CD4-positive, alpha-beta T cell treated with Interferon gamma for 1 hour (primary cell): ENCODE data around the gene UBE2J1.

Experiments used
- DNase-seq: peaks from one replicate; pipeline ENCODE4 v3.0.0-alpha.2; 2020

Gene UBE2J1

DNA sequence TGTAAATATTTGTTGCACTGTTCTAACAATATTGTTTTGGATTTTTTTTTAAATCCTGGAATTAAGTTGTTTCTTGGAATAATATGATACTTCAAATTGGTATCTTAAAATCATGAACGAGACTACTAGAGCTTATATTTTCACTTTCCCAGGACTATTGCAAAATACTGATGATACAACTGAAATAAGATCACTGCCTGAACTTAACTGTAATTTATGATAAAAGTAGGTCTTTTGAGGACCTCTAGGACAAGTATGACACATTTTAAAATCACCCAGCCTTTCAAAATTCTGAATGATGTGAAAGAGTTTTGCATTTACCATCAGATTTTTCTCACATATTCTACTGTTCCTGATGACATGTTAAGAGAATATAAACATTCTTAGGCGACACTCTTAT is 8.6 kb upstream of the UBE2J1 start:
- DNase-seq, result no peak

DNA sequence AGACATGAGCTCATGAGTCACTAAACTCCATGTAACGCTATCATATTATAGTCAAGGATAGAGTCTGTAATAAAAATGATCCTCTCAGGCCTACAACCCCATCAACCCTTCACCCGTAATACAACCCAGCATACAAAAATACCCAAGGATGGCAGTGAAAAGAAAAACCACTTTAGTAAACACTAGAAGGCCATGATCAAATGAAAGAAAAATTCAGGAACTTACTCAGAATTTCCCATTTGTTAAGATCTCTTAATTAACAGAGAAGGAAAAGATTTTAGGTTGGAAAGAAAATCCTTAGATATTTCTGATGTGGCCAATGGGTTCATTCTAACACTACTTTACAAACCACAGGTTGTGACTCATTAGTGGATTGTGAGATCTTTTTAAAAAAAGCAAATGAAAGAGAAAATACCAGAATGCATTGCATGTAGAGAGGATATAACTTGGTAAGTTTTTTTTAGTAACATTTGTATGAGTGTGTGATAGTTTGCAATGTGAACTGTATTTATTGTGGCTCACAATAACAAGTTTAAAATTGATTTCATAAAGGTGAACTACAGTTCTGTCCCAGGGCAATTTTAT is 8.0 kb upstream of the UBE2J1 start:
- DNase-seq, result no peak

- no peak for DNase-seq
These were observed 7.0 kb upstream of the UBE2J1 start for GRCh38 chr6:89359561-89359960.

DNA sequence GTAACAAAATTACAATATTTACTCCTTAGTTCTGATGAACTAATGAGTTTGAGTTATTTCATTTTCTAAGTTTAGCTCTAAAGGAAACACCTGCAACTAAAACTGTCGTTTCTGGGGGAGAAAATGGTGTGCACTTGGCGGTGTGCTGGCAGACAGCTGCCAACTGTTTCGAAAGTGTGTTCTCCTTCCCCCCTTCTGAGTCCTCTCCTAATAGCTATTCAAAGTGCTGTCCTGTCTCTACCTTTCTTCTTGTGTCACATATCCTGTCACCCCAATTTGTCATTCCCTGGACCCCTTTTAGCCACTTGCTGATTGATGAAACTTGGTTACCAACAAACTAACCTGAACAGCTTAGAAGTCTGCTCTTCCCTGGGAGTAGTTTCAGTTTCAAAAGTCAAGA is 4.9 kb upstream of the UBE2J1 start:
- no peak for DNase-seq

DNA sequence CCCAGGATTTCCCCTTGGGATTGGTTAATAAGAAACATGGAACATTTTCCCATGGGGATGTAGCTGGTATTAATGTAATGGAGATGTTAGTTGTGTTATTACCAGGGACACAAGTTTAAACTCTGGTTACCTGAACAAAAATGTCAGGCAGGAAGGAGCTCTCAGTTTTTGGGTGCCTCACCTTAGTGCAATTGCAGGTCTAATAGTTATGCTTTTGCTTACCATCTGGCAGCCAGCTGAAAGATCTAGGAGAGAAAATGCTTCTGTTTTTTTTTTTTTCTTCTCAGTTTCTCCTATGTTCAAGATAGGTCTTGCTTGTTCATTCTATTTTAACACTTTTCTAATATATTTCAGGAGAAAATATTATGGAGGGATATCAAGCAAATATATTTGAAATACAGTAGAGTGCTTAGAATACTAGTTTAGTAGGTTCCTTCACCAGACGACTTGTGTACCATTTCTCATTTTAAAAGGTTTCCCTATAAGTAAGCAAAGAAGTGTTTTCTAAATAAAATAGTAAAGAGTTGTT is 4.2 kb upstream of the UBE2J1 start:
- DNase-seq, result no peak

DNA sequence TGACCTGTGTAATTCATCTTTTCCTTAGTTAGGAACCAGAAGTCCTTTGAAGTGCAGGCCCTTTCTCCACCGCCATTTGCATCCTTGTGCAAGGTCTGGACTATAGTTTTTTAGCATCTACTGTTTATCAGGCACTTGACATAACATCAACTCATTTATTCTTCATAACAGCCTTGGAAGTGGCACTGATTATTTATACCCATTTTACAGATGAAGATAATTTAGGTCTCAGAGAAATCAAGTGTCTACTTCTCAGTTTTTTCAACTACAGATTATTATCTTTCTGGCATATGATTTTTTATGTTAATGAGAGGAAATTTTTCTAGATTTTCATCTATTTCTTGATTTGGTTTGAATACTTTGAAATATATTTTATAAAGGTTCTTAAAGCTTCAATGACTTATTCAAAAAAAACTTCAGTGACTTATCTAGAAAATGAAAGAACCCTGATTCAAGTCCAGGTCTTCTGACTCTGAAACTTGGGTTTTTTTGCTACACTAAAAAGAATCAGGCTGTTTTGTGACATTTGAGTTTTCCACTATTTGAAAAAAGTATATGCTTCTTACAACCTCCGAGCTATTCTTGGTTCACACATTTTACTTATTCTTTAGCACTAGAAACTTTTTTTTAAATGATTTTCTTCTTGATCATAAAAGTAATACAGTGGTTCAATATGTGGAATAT is 3.1 kb upstream of the UBE2J1 start:
- DNase-seq, result no peak

- no peak for DNase-seq
These were observed 1.3 kb upstream of the UBE2J1 start for GRCh38 chr6:89353702-89354392.

DNA sequence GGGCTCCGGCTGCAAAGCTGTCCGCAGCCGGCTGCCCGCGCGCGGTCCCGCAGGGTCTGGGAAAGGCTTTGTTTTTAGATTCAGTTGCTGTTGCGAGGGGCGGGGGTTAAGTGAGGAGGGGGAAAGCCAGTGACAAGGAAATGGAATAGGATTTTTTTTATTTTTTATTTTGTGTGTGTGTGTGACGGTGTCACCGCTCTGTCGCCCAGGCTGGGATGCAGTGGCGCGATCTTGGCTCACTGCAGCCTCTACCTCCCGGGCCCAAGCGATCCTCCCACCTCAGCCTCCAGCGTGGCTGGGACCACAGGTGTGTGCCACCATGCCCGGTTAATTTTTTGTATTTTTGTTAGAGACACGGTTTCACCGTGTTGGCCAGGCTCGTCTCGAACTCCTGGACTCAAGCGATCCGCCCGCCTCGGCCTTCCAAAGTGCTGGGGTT is 615 bp upstream of the UBE2J1 start:
- no peak for DNase-seq

- DNase-seq, result no peak
These were observed 748 bp downstream of the UBE2J1 start for GRCh38 chr6:89351671-89352277.

- DNase-seq, result no peak
These were observed 2.1 kb downstream of the UBE2J1 start for GRCh38 chr6:89350281-89350966.

DNA sequence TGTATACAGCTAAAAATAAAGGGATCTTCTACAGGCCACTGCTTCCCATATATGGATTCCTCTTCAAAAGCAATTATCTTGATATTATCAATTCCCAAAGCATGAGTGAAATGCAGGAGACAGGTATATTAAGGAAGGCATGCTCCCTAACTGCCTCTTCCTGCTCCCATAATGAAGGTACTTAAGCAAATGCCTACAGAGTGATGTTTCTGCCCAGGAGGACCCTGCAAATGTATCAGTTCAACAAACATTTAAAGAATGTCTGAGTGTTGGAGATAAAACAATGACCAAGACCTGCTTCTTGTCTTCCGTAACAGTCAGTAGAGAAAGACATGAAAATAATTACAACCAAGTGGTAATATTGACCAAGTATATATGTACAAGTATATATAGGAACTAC is 4.2 kb downstream of the UBE2J1 start:
- DNase-seq, result no peak

GRCh38 chr6:89347825-89348224 is 4.7 kb downstream of the UBE2J1 start:
- no peak for DNase-seq

GRCh38 chr6:89346433-89346832 is 6.1 kb downstream of the UBE2J1 start:
- DNase-seq, result no peak

DNA sequence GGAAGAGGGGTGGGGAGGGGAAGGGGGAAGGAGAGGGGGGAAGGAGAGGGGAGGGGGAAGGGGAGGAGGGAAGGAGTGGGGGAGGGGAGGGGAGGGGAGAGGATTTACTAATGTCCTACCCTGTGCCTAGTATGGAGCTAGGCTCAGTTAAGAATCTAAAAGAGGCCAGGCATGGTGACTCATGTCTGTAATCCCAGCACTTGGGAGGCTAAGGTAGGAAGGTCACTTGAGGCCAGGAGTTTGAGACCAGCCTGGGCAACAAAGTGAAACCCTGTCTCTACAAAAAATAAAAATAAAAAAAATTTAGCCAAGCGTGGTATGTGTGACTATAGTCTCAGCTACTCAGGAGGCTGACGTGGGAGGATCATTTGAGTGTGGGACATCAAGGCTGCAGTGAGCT is 13.0 kb downstream of the UBE2J1 start:
- DNase-seq, result no peak

DNA sequence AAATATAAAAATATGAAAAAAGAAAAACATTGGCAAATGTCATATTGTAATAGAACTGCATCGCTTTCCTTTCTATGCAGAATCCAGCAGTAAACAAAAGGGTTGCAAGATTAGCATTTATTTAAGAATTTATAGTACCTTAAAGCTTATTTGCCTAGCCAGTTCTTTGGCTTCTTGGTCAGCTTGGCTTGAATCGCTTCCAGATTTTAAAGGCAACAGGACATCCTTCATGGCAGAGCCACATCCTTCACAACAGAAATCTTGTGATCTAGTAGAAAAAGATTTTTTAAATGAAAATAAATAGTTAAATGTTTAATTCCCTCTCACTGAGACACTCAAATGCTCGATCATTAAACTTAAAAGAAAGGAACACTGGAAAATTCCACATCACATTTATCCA is 17.4 kb downstream of the UBE2J1 start:
- DNase-seq, result no peak

- no peak for DNase-seq
These were observed 21.6 kb downstream of the UBE2J1 start for GRCh38 chr6:89330910-89331309.

DNA sequence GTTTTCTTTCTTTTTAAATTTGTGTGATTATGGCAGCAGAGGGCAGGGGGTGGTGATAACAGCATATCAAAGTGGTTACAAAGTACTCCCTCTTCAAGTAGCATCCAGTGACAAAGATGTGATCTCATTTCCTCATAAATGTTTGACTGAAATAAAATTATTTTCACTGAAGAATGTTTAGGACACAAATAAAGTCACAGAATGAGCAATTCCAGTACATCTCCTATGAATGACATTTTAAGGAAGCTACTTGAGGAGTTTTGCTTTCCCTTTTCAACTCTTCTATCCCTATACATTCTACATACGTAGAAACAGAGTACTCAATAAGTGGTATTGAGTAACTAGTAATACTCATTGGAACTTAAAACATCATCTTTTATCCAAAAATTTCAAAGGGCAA is 23.5 kb downstream of the UBE2J1 start:
- no peak for DNase-seq

- DNase-seq, result no peak
These were observed 28.2 kb downstream of the UBE2J1 start for GRCh38 chr6:89324304-89324703.

GRCh38 chr6:89323511-89323971 is 29.0 kb downstream of the UBE2J1 start:
- DNase-seq, result no peak

DNA sequence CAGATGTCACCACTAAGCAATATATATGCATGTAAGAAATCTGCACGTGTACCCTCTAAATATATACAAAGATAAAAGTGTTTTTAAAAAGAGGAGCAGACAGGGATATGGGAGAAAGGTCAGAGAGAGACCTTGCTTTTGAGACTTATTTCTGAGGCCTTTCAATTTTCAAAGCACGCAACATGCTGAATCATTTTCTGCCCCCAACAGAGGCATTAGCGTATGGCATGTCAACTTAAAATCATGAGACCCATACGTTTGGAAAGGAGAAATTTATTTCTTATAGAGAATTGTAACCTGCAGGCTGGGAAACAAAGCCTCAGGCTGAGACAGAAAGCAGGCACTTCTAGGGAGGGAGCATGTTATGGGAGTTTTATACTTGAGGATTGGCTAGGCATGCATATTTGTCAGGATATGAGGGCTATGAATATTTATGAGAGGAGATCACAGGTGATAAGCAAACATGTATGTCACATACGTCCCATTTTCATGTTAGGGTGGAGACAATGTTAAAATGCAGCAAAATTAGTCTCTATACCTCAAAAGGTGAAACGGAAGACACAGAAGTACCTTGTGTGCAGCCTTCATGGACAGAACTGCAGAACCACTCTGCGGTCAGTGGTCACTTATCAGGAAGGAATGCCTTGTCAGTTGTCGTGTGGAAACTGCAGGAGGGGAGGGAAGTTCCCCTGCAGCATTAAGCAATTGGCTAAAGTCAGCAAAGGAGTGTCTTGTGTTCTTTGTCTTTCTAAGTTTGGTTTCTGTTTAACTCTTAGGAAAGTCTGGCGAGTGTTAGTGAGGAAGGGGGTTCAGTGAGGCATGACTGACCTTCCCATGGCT is 31.2 kb downstream of the UBE2J1 start:
- DNase-seq, result peak; percentile 28

DNA sequence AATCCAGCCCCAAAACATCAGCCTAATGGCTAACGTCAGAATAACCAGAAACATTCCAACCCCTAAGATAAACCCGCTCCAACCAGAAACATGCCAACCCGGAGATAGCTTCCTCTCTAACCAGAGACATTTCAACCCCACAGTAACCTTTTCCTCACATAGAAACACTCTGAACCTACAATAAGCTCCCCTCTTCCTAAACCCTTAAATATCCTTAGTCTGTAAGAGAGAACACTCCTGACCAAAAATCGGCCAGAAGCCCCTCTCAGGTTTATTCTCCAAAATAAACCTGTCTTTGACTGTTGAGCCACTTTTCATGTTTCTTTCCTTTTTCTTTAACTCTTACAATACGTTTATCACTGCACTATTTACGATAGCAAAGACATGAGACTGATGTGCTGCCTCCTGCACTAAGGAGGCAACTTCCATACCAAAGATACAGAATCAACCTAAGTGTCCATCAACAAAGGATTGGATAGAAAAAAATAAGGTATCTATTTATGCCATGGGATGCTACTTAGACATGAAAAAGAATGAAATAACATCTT is 32.4 kb downstream of the UBE2J1 start:
- DNase-seq, result no peak

DNA sequence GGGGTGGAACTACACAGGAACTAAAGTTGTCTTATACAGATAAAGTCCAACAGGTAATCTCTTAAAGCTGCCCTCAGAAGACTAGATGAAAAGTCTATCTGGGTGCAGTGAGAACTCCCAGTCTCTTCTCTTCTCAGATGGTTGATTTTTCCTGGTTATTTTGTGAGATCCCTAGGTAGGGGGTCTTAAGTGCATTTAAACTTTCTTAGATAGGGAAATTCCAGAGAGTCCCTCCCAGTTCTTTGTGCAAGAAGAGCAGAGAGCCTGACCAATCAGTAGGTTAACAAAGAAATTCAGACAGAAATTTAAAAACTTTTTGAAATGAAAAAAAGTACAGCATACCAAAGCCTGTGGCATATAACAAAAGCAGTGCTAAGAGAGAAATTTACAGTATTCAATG is 35.5 kb downstream of the UBE2J1 start:
- no peak for DNase-seq
